ENCODE data around the gene TRUB2.

GRCh38 chr9:128262687-128263086 is 59.6 kb downstream of the TRUB2 start:
- TF ChIP-seq CTCF (IDR thresholded peaks at IDR 0.05) (no peak), POLR2A (IDR thresholded peaks at IDR 0.05) (no peak)
